Breast epithelium (tissue), 4 donors: ENCODE measurements around the gene FNDC10. TPM values are rescaled to one million over a fixed set of nuclear protein-coding genes. Genes with fewer than 3 reads are reported as not detected.

ENCODE experiments used
- DNase-seq, 2 donors: peaks; one replicate each; pipeline ENCODE4 v3.0.0-alpha.2; 2019; ENCODE audit warnings: low spot score in 2 of 2
- H3K27ac ChIP-seq, 2 donors: fragments of 200-600 bp; sonication (generic) in 1 of 2; one replicate each; pipeline ENCODE4 v1.5.1; 2016 to 2019; ENCODE audit warnings: mild to moderate bottlenecking in 1 of 2
- H3K27me3 ChIP-seq, 2 donors: fragments of 200-600 bp; sonication (generic) in 1 of 2; one replicate each; pipeline versions ENCODE4 v1.5.1 to v1.6.0; 2017 to 2019; ENCODE audit warnings: control low read depth in 1 of 2, mild to moderate bottlenecking in 1 of 2
- H3K36me3 ChIP-seq: fragments of 200-600 bp; one replicate; pipeline ENCODE4 v1.5.1; 2019
- H3K4me1 ChIP-seq, 2 donors: fragments of 200-600 bp; sonication (generic); one replicate each; pipeline ENCODE4 v1.5.1; 2016 to 2019; ENCODE audit warnings: control low read depth in 1 of 2
- H3K4me3 ChIP-seq, 3 donors: fragments of 200-600 bp; sonication (generic); 1 replicate in 2 of 3; 2 replicates in 1 of 3; pipeline ENCODE4 v1.5.1; 2016 to 2019; ENCODE audit warnings: mild to moderate bottlenecking in 3 of 3, moderate library complexity in 2 of 3
- H3K9me3 ChIP-seq, 2 donors: fragments of 200-600 bp; sonication (generic) in 1 of 2; one replicate each; pipeline ENCODE4 v1.5.1; 2016 to 2019; ENCODE audit warnings: control low read depth in 1 of 2
- POLR2A ChIP-seq: fragments of 450-650 bp; IDR thresholded peaks from one replicate; pipeline ENCODE4 v1.6.1; 2016; ENCODE audit warnings: antibody characterized with exemption, mild to moderate bottlenecking, moderate library complexity
- POLR2AphosphoS5 ChIP-seq, 3 donors: sonication (generic); formaldehyde crosslinking; IDR thresholded peaks; one replicate each; pipeline ENCODE4 v1.6.1; 2017; ENCODE audit warnings: antibody characterized with exemption in 3 of 3
- intact Hi-C: fragments of 100-400 bp; cut with DNase I; formaldehyde crosslinking; loops from one replicate; pipeline ENCODE4 v1.15.1; 2023; ENCODE audit warnings: low total_unique reads
- total RNA-seq, 3 donors: library from RNA; depleted of rRNA; stranded (reverse); fragments of >200 nt; gene quantifications; one replicate each; pipeline ENCODE4 v1.1.0, GENCODE V29; 2016
- TF ChIP-seq, protein P1 (sequence below), 3 donors: fragments of 450-650 bp; IDR thresholded peaks; one replicate each; pipeline ENCODE4 v1.5.1; 2016 to 2017; ENCODE audit warnings: antibody characterized with exemption in 3 of 3, mild to moderate bottlenecking in 3 of 3, moderate library complexity in 3 of 3

FNDC10 gene
- total RNA-seq, 3 donors from 2014 or later: 0.48 to 2.9 (median 0.98) TPM

DNA sequence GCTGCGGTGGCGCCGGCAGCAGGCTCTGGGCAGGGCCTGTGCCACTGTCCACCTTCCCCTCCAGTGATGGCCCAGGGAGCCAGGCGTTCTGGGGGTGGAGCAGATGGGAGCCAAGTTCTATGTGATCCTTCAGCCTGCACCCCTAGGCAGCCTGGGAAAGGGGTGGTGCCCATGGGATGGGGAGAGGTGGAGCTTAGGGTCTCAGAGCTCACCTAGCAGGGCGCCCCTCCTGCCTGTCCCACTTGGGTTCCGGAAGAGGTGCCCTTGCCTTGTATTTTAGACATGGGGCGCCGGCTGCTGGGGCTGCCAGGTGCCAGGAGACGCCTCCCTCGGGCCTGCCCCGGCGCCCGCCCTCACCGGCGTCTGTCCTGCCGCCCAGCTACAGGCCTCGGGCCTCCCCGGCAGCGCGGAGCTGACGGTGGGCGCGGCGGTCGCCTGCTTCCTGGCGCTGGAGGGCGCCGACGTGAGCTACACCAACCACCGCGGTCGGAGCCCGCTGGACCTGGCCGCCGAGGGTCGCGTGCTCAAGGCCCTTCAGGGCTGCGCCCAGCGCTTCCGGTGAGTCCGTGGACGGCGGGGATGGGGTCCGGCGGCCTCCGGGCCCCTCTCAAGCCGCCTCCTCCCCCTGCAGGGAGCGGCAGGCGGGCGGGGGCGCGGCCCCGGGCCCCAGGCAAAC lies 29.0 kb upstream of the FNDC10 start:
- DNase-seq: no peak
- peak overlapping the region in 2 of 3 donors; percentile 9 to 11 for H3K4me3 ChIP-seq
- TF ChIP-seq, protein P1, sequence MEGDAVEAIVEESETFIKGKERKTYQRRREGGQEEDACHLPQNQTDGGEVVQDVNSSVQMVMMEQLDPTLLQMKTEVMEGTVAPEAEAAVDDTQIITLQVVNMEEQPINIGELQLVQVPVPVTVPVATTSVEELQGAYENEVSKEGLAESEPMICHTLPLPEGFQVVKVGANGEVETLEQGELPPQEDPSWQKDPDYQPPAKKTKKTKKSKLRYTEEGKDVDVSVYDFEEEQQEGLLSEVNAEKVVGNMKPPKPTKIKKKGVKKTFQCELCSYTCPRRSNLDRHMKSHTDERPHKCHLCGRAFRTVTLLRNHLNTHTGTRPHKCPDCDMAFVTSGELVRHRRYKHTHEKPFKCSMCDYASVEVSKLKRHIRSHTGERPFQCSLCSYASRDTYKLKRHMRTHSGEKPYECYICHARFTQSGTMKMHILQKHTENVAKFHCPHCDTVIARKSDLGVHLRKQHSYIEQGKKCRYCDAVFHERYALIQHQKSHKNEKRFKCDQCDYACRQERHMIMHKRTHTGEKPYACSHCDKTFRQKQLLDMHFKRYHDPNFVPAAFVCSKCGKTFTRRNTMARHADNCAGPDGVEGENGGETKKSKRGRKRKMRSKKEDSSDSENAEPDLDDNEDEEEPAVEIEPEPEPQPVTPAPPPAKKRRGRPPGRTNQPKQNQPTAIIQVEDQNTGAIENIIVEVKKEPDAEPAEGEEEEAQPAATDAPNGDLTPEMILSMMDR (IDR thresholded peaks at IDR 0.05): no peak
- no peak for TF ChIP-seq POLR2AphosphoS5 (IDR thresholded peaks at IDR 0.05)
- no peak for TF ChIP-seq POLR2A

DNA sequence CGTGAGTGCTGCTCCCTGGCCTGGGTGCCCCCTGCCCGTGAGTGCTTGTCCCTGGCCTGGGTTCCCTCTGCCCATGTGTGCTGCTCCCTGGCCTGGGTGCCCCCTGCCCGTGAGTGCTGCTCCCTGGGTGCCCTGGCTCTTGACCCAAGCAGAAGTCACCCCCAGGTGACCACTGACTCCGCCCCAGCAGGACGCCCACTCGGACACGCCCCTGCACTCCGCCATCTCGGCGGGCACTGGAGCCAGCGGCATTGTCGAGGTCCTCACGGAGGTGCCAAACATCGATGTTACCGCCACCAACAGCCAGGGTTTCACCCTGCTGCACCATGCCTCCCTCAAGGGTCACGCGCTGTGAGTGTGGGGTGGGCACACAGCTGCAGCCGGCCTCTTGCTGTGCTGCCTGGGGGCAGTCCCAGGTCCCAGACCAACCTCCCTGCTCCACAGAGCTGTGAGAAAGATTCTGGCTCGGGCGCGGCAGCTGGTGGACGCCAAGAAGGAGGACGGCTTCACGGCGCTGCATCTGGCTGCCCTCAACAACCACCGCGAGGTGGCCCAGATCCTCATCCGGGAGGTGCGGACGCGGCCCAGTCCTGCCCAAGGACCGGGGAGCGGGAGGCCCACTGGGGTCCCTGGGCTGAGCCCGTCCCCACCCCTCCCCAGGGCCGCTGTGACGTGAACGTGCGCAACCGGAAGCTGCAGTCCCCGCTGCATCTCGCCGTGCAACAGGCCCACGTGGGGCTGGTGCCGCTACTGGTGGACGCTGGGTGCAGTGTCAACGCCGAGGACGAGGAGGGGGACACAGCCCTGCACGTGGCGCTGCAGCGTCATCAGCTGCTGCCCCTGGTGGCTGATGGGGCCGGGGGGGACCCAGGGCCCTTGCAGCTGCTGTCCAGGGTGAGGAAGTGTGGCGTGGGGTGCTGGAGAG lies 28.2 kb upstream of the FNDC10 start:
- TF ChIP-seq POLR2AphosphoS5 (IDR thresholded peaks at IDR 0.05): no peak
- TF ChIP-seq, protein P1 (IDR thresholded peaks at IDR 0.05): no peak
- no peak for TF ChIP-seq POLR2A
- Histone ChIP-seq H3K27ac (no peak overlapping the region), H3K9me3 (no peaks in the 10 kb centered on the region), H3K4me1 (peaks cover 0 to 5% of the 10 kb centered on the region in 2 donors), H3K36me3 (no peaks in the 10 kb centered on the region), H3K27me3 (peaks cover 7 to 20% of the 10 kb centered on the region in 2 donors), H3K4me3 (no peak overlapping the region)
- DNase-seq: no peak
- intact Hi-C loops: loop anchor here (5.0 kb wide), 1 partner anchor 1784 kb away; no protein-coding TSS in a partner anchor

More for the DNA sequence above, 29.0 kb upstream of the FNDC10 start:
- Histone ChIP-seq H3K9me3 (no peaks in the 10 kb centered on the region), H3K27ac (no peak overlapping the region), H3K27me3 (peaks cover 7 to 20% of the 10 kb centered on the region in 2 donors), H3K36me3 (no peaks in the 10 kb centered on the region), H3K4me1 (peaks cover 0 to 5% of the 10 kb centered on the region in 2 donors)
- intact Hi-C loops: loop anchor here (5.0 kb wide), 1 partner anchor 1783 kb away; no protein-coding TSS in a partner anchor

DNA sequence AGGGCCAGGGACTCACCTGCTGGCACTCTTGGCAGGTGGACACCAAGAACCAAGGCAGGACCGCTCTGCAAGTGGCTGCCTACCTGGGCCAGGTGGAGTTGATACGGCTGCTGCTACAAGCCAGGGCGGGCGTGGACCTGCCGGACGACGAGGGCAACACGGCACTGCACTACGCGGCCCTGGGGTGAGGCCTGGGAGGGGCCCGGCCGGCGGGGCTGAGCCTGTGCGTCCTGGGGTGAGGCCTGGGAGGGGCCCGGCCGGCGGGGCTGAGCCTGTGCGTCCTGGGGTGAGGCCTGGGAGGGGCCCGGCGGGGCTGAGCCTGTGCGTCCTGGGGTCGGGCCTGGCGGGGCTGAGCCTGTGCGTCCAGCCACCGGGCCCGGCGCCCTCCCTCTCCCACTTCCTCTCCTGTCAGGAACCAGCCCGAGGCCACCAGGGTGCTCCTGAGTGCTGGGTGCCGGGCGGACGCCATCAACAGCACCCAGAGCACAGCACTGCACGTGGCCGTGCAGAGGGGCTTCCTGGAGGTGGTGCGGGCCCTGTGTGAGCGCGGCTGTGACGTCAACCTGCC lies 27.4 kb upstream of the FNDC10 start:
- no peak for DNase-seq
- H3K27me3 ChIP-seq: peaks cover 7 to 20% of the 10 kb centered on the region in 2 donors
- no peak overlapping the region for H3K4me3 ChIP-seq
- peaks cover 0 to 5% of the 10 kb centered on the region in 2 donors for H3K4me1 ChIP-seq
- H3K27ac ChIP-seq: no peak overlapping the region
- TF ChIP-seq POLR2A (no peak), POLR2AphosphoS5 (IDR thresholded peaks at IDR 0.05) (no peak)
- TF ChIP-seq, protein P1 (IDR thresholded peaks at IDR 0.05): no peak
- H3K36me3 ChIP-seq: no peaks in the 10 kb centered on the region
- H3K9me3 ChIP-seq: no peaks in the 10 kb centered on the region
- intact Hi-C loops: loop anchor here (5.0 kb wide), 1 partner anchor 1785 kb away; no protein-coding TSS in a partner anchor

DNA sequence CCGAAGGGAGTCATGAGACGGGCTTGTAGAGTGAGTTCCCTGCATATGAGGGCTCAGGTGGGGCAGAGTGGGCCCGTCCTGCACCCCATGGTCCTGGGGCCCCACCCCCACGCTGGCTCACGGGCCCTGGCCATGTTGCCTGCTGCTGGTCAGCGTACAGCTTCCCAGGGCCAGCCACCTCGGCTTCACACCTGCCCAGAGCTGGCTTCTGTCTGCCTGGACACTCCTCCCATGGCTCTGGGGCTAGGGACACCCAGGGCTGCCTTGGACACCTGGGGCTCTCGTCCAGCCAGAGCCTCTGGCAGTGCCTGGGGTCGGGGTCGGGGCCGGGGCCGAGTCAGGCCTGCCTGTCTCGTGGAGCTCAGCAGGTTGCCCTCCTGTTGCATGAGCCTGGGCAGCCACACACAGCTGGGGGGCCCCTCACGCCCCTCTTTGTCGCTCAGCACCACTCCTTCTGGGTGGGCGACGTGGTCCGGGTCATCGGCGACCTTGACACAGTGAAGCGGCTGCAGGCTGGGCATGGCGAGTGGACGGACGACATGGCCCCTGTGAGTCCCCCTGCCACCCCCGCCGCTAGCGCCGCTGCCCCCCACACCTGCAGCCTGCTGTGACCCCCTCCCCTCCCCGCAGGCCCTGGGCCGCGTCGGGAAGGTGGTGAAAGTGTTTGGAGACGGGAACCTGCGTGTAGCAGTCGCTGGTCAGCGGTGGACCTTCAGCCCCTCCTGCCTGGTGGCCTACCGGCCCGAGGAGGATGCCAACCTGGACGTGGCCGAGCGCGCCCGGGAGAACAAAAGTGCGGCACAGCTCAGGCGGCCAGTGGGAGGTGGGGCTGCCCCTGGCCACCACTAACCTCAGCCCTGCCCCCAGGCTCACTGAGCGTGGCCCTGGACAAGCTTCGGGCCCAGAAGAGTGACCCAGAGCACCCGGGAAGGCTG lies 26.5 kb upstream of the FNDC10 start:
- intact Hi-C loops: loop anchor here (5.0 kb wide), 1 partner anchor 1786 kb away; no protein-coding TSS in a partner anchor
- no peak for DNase-seq

More for the DNA sequence above, 26.5 kb upstream of the FNDC10 start:
- Histone ChIP-seq H3K36me3 (no peaks in the 10 kb centered on the region), H3K4me1 (no peaks in the 10 kb centered on the region), H3K27ac (no peak overlapping the region), H3K9me3 (no peaks in the 10 kb centered on the region), H3K4me3 (no peak overlapping the region), H3K27me3 (peaks cover 4 to 12% of the 10 kb centered on the region in 2 donors)
- TF ChIP-seq POLR2A: no peak
- no peak for TF ChIP-seq POLR2AphosphoS5 (IDR thresholded peaks at IDR 0.05)
- TF ChIP-seq, protein P1 (IDR thresholded peaks at IDR 0.05): no peak
